OCI-LY1 (cell line): Measurements from ENCODE around the gene PRM2.

Source experiments
- H2AFZ ChIP-seq: fragments of 200-600 bp; sonication (generic), shearing (Covaris generic); 2 replicates; pipeline ENCODE4 v1.6.0; 2014; ENCODE audit warnings: antibody characterized with exemption, mild to moderate bottlenecking, low read length
- H3F3A ChIP-seq: fragments of 200-600 bp; sonication (generic), shearing (Covaris generic); 2 replicates; pipeline ENCODE4 v1.6.0; 2014; ENCODE audit warnings: mild to moderate bottlenecking, antibody characterized with exemption, low read length, moderate library complexity; ENCODE audit not compliant: insufficient read depth
- H3K27ac ChIP-seq: fragments of 200-600 bp; sonication (generic); 2 replicates; pipeline ENCODE4 v1.5.1; 2014; ENCODE audit warnings: low read length, mixed run types, mild to moderate bottlenecking, low read depth; ENCODE audit not compliant: poor library complexity, severe bottlenecking
- H3K27me3 ChIP-seq: fragments of 200-600 bp; sonication (generic); 2 replicates; pipeline ENCODE4 v1.6.0; 2014; ENCODE audit warnings: antibody characterized with exemption, mild to moderate bottlenecking, low read length, moderate library complexity; ENCODE audit not compliant: insufficient read depth
- H3K36me3 ChIP-seq: fragments of 200-600 bp; sonication (generic); 2 replicates; pipeline ENCODE4 v1.6.1; 2014; ENCODE audit warnings: mild to moderate bottlenecking, antibody characterized with exemption, low read length, moderate library complexity, mixed read lengths; ENCODE audit not compliant: insufficient read depth
- H3K4me1 ChIP-seq: fragments of 200-600 bp; sonication (generic); 2 replicates; pipeline ENCODE4 v1.5.1; 2014; ENCODE audit warnings: mild to moderate bottlenecking, low read length, moderate library complexity; ENCODE audit not compliant: insufficient read depth, severe bottlenecking
- H3K4me2 ChIP-seq: fragments of 200-600 bp; sonication (generic), shearing (Covaris generic); 2 replicates; pipeline ENCODE4 v1.6.1; 2014; ENCODE audit warnings: low read length
- H3K4me3 ChIP-seq: fragments of 200-600 bp; sonication (generic); 2 replicates; pipeline ENCODE4 v1.5.1; 2014; ENCODE audit warnings: low read length, low read depth, mild to moderate bottlenecking, mixed read lengths; ENCODE audit not compliant: poor library complexity, severe bottlenecking
- H3K79me2 ChIP-seq: fragments of 200-600 bp; shearing (Covaris generic); 2 replicates; pipeline ENCODE4 v1.6.1; 2016; ENCODE audit warnings: mixed run types, low read length, mixed read lengths; ENCODE audit not compliant: insufficient read depth
- H3K9ac ChIP-seq: fragments of 200-600 bp; sonication (generic), shearing (Covaris generic); 2 replicates; pipeline ENCODE4 v1.6.1; 2014; ENCODE audit warnings: mild to moderate bottlenecking, low read length, mixed read lengths
- H3K9me2 ChIP-seq: fragments of 200-600 bp; sonication (generic), shearing (Covaris generic); 2 replicates; pipeline ENCODE4 v1.6.1; 2014; ENCODE audit warnings: low read depth, mild to moderate bottlenecking, low read length, mixed read lengths
- H3K9me3 ChIP-seq: fragments of 200-600 bp; shearing (Covaris generic); 2 replicates; pipeline ENCODE4 v1.6.1; 2014; ENCODE audit warnings: low read length, mixed read lengths
- H4K20me1 ChIP-seq: fragments of 200-600 bp; sonication (generic), shearing (Covaris generic); 2 replicates; pipeline ENCODE4 v1.6.0; 2016; ENCODE audit warnings: mild to moderate bottlenecking, low read length; ENCODE audit not compliant: insufficient read depth
- CTCF ChIP-seq: fragments of 200-600 bp; sonication (generic), shearing (Covaris generic); IDR thresholded peaks from 2 replicates; pipeline ENCODE4 v1.5.1; 2017; ENCODE audit warnings: mild to moderate bottlenecking, antibody characterized with exemption, low read length, moderate library complexity, mixed read lengths
- EZH2 ChIP-seq: fragments of 200-600 bp; sonication (generic), shearing (Covaris generic); IDR thresholded peaks from 2 replicates; pipeline ENCODE4 v1.8.0; 2017; ENCODE audit warnings: borderline replicate concordance, mixed run types, mild to moderate bottlenecking, antibody characterized with exemption, low read length, moderate library complexity, mixed read lengths

PRM2 gene

DNA sequence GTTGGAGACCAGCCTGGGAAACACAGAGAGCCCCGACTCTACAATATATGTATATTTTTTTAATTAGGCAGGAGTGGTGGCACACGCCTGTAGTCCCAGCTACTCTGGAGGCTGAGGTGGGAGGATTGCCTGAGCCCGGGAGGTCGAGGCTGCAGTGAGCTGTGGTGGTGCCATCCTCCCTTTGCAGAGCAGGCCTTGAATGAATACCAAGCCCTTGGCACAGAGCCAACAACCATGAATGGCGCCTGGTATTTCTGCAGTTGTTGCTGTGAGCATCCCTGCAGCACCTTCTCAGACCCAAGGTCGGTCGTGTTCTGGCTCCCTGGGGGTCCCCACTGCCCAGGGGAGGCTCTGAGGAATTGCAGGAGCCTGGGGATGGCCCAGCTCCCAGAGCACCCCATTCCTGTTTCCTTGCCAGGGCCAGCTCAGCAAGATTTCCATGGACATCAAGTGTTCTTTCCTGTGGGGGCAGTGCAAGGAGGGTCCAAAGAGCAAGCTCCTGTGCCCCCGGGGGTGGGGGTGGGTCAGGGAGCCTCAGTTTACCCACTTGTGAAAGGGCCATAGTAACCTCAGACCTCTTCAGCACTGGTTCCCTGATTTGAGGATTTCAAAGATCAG, 43.4 kb upstream of the PRM2 start:
- H3K4me3 ChIP-seq: no peak overlapping the region
- H3K9ac ChIP-seq: no peak overlapping the region
- no peaks in the 10 kb centered on the region for H3F3A ChIP-seq
- H3K79me2 ChIP-seq: no peaks in the 10 kb centered on the region
- H3K9me2 ChIP-seq: no peaks in the 10 kb centered on the region
- TF ChIP-seq CTCF: no peak
- no peak for TF ChIP-seq EZH2
- H3K27ac ChIP-seq: no peak overlapping the region
- no peak overlapping the region for H3K4me2 ChIP-seq
- no peaks in the 10 kb centered on the region for H4K20me1 ChIP-seq
- peaks cover 14% of the 10 kb centered on the region for H3K4me1 ChIP-seq
- no peaks in the 10 kb centered on the region for H3K36me3 ChIP-seq
- H3K9me3 ChIP-seq: no peaks in the 10 kb centered on the region
- no peak overlapping the region for H2AFZ ChIP-seq
- no peaks in the 10 kb centered on the region for H3K27me3 ChIP-seq

DNA sequence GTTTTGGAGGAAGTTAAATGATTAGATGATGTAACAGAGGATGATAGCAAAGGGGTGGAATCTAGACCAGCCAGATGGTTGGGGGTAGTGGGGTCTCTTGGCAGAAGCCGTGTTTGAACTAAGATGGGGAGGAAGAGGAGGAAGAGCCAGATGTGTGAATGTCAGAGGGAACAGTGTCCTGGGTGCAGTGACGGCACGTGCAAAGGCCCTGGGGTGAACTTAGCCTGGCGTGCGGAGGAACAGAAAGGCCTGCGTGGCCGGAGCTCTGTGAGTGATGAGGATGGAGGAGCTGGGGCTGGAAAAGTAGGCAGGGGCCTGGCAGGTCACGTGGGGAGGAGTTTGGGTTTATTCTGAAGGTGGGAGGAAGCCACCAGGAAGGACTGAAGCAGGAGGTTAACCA, 42.5 kb upstream of the PRM2 start:
- no peaks in the 10 kb centered on the region for H3K36me3 ChIP-seq
- no peaks in the 10 kb centered on the region for H3K9me3 ChIP-seq
- no peak overlapping the region for H3K9ac ChIP-seq
- no peak overlapping the region for H3K4me3 ChIP-seq
- H3K4me2 ChIP-seq: no peak overlapping the region
- no peaks in the 10 kb centered on the region for H3F3A ChIP-seq
- no peaks in the 10 kb centered on the region for H3K9me2 ChIP-seq
- H3K79me2 ChIP-seq: no peaks in the 10 kb centered on the region
- peaks cover 15% of the 10 kb centered on the region for H3K4me1 ChIP-seq
- H3K27me3 ChIP-seq: no peaks in the 10 kb centered on the region
- H3K27ac ChIP-seq: no peak overlapping the region
- no peak overlapping the region for H2AFZ ChIP-seq
- no peaks in the 10 kb centered on the region for H4K20me1 ChIP-seq
- no peak for TF ChIP-seq EZH2
- TF ChIP-seq CTCF: no peak

DNA sequence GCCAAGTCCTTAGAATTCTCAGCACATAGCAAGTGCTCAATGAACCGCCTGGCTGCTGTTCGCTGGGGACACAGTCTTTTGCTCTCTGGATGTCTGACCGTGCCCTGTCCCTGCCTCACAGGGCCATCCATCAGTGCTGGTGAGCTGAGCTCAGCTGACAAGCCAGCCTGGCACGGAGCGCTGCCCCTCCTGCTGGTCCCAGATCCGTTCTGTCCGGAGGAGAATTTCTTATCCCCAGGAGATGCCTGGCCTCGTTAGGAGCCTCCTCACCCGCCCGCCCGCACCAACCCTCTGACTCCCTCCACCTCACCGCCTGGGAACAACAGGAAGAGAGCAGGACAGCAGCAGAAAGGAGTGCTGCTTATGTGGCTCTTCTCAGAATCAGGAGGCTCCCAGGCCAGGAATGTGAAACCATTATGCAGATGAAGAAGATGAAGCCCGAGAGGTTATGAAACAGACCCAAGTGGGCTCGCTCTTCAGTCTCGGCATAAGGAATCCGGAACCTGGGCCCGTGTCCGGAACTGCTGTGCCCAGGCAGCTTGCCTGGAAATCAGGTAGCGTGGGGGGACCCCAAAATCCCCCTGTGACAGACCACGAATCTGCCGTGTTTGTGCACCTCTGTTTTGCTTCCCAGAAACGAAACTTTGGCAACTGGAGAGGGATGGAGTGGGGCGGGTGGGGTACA, 40.2 kb upstream of the PRM2 start:
- Histone ChIP-seq H3K79me2 (no peaks in the 10 kb centered on the region), H3F3A (no peaks in the 10 kb centered on the region), H3K27me3 (no peaks in the 10 kb centered on the region), H3K4me1 (peaks cover 38% of the 10 kb centered on the region), H3K4me2 (peak overlapping the region; percentile 29; the same call in 1 of the 2 replicates), H3K9ac (no peak overlapping the region), H3K9me2 (no peaks in the 10 kb centered on the region), H4K20me1 (no peaks in the 10 kb centered on the region), H2AFZ (no peak overlapping the region), H3K27ac (no peak overlapping the region), H3K9me3 (no peaks in the 10 kb centered on the region), H3K4me3 (no peak overlapping the region), H3K36me3 (no peaks in the 10 kb centered on the region)
- TF ChIP-seq EZH2 (no peak), CTCF (no peak)
